GM10248 (cell line): ENCODE results near the gene SCAMP4.
A peak's percentile ranks its signal among the peaks of the same experiment; 100 is the strongest.

Experiments used
- CTCF ChIA-PET: fragments of 300-600 bp; sonication (Branson Sonifier 250); formaldehyde crosslinking; extraction: SDS; loops from one replicate; lab custom pipeline; 2021; ENCODE audit warnings: antibody characterized with exemption; lab: Yijun Ruan, JAX
- POLR2A ChIA-PET: fragments of 350-650 bp; sonication (Branson Sonifier 250); formaldehyde crosslinking; extraction: SDS; loops from one replicate; lab custom pipeline; 2020; ENCODE audit warnings: antibody characterized with exemption; lab: Yijun Ruan, JAX
- DNase-seq: peaks from one replicate; pipeline ENCODE4 v3.0.0; 2012; ENCODE audit errors: extremely low spot score
- TF ChIP-seq, protein P1 (sequence below): IDR thresholded peaks from 2 replicates; pipeline ENCODE4 v1.5.1; 2012; ENCODE audit warnings: mild to moderate bottlenecking, low read depth; ENCODE audit errors: extremely low read depth, missing control alignments, control extremely low read depth

The SCAMP4 gene

GRCh38 chr19:1929021-1929742 lies 24.0 kb downstream of the SCAMP4 start:
- TF ChIP-seq, protein P1, sequence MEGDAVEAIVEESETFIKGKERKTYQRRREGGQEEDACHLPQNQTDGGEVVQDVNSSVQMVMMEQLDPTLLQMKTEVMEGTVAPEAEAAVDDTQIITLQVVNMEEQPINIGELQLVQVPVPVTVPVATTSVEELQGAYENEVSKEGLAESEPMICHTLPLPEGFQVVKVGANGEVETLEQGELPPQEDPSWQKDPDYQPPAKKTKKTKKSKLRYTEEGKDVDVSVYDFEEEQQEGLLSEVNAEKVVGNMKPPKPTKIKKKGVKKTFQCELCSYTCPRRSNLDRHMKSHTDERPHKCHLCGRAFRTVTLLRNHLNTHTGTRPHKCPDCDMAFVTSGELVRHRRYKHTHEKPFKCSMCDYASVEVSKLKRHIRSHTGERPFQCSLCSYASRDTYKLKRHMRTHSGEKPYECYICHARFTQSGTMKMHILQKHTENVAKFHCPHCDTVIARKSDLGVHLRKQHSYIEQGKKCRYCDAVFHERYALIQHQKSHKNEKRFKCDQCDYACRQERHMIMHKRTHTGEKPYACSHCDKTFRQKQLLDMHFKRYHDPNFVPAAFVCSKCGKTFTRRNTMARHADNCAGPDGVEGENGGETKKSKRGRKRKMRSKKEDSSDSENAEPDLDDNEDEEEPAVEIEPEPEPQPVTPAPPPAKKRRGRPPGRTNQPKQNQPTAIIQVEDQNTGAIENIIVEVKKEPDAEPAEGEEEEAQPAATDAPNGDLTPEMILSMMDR: peak; percentile 97
- POLR2A ChIA-PET: interaction anchor here (0.6 kb wide), 1 partner anchor 345 kb away, joined by 4 read pairs; no protein-coding TSS in a partner anchor
- CTCF ChIA-PET: interaction anchor here (0.7 to 3.1 kb wide), 26 partner anchors 8 to 134 kb away, joined by 3 to 9 read pairs (median 4); no protein-coding TSS in a partner anchor
- DNase-seq: peak; percentile 91

DNA sequence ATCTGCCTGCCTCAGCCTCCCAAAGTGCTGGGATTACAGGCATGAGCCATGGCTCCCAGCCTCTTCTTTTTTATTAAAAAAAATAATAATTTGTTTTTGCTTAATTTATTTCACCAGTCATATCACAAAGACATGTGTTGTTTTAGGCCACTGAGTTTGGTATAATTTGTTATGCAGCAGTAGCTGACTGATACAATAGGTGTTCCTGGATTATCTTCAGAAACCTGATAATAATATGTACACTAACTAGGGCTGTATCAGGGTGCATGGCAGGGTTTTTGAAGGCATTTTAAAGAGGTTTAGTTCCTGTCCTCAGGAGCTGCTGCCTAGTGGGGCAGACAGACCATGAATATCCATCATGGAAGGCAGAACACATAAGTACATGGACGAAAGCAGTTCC lies 26.2 kb downstream of the SCAMP4 start:
- no peak for DNase-seq
- ChIA-PET CTCF (interaction anchor here (1.2 kb wide), 1 partner anchor 15 kb away, joined by 4 read pairs; no protein-coding TSS in a partner anchor), POLR2A (no interaction called here)
- TF ChIP-seq, protein P1: no peak

GRCh38 chr19:1932395-1932794 lies 27.2 kb downstream of the SCAMP4 start:
- CTCF ChIA-PET: interaction anchor here (1.1 kb wide), 1 partner anchor 31 kb away, joined by 4 read pairs; no protein-coding TSS in a partner anchor
- POLR2A ChIA-PET: no interaction called here
- no peak for DNase-seq
- TF ChIP-seq, protein P1: no peak

DNA sequence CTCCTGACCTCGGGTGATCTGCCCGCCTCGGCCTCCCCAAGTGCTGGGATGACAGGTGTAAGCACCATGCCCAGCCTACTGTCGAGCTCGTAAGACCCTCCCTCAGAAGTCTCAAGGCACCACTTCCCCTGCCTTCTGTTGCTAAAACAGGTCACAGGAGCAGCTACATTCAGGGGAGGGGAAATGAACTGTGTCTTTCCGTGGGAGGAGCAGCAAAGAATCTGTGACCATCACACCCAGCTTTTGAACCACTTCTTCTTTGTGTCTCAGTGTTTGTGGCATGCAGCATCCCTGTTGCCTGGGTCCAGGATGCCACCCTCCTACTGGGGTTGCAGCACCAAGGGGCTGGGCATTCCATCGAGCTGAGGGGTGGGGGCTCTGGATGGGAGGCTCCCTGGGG lies 28.0 kb downstream of the SCAMP4 start:
- TF ChIP-seq, protein P1: no peak
- peak; percentile 61 for DNase-seq
- ChIA-PET POLR2A (no interaction called here), CTCF (interaction anchor here (1.1 kb wide), 1 partner anchor 30 kb away, joined by 4 read pairs; no protein-coding TSS in a partner anchor)

DNA sequence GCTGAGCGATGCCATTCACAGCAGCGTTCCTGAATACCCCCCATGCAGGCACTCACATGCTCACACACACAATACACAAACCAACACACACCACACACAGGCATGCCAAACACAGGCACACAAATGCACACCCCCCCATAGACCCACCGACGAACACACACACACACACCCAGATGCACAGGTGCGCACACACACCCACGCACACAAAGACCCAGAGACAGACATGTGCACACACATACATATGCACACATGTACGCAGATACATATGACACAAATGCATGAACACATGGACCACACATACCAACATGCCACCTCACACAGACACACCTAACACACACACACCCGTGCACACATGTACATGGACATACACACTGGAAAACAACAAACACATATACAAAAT lies 28.7 kb downstream of the SCAMP4 start:
- CTCF ChIA-PET: no interaction called here
- DNase-seq: no peak
- TF ChIP-seq, protein P1: no peak
- POLR2A ChIA-PET: interaction anchor here (0.7 kb wide), 1 partner anchor 149 kb away, joined by 6 read pairs; no protein-coding TSS in a partner anchor

DNA sequence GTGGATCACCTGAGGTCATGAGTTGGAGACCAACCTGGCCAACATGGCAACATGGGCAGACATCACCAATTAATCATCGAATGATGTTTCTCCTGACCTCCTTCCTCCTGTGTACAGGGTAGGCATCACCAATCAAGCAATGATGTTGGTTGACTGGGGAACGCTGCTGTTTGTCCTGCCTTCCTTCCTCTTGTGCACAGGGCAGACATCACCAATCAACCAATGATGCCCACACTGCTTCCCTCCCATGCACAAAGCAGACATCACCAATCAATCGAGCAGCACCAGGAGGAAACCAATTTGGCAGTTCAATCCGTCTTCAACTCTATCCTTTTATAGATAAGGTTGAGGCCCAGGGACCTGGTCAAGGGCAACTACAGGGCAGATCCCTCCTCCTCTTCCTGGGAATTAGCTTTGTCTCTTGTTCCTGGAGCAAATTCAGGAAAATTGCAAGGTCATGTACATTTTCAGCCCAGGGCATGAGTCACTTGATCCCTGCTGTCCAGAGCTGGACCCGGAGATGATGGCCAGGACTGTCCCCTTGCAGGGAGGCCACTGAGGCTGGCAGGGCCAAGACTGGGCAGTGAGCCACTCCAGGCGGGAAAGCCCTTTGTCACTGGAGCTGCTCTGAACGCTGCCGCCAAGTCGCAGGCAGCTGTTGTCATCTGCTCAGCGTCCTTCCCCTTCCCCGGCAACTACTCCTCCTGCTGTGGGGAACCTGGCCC lies 30.4 kb downstream of the SCAMP4 start:
- POLR2A ChIA-PET: no interaction called here
- no peak for DNase-seq
- CTCF ChIA-PET: interaction anchor here (2.4 kb wide), 1 partner anchor 12 kb away, joined by 14 read pairs; no protein-coding TSS in a partner anchor
- TF ChIP-seq, protein P1: no peak
